ENCODE measurements around the gene LPIN1. TPM values are rescaled to one million over a fixed set of nuclear protein-coding genes. Genes with fewer than 3 reads are reported as not detected.

LPIN1 gene
- total RNA-seq, 1 experiment from 2014 or later: 13.5 TPM

DNA sequence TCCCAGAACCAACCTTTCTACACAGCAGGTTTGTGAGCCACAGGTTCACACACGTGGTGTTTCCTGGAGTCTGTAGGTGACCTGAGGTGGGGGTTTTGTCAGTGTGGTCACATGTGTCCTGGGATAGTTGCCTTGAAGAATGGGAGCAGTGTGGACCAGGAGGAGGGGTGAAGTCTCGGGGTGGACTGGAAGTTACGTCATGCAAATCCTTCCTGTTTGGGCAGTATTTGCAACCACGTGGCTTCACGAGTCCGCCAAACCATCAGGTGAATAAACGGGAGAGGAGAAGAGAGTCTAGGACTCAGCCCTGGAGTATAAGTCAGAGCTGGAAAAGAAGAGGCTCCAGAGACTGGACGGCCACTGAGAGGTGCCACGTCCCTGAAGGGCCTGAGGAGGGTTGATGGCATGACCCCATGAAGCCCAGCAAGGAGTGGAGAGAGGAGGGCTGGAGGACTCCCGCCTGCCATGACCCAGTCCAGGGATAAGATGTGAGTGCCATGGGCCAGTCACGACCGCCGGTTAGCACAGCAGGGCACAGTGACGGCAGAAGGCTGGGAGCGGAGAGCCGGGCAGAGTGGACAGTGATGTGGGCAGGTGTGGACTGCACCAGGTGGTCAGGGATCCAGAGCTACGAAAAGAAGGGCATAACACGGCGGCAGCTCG lies 16.5 kb downstream of the LPIN1 start:
- DNase-seq (ENCODE audit: low read depth): no peak

DNA sequence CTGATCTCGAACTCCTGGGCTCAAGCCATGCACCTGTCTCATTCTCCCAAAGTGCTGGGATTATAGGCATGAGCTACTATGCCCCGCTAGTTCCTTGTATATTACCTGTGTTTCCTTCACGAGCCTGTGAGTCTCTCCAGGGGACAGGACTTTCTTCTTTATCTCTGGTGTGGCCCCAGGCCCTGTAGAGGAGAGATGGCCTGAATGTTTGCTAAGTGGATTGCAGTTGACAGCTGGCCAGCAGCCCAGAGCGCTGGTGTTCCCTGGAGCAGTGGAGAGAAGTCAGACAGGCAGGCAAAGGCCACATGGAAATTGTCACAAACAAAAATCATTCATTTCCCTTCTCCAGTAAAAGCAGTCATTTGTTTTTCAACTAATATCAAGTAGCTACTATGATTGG lies 17.9 kb downstream of the LPIN1 start:
- no peak for DNase-seq (ENCODE audit: low read depth)

GRCh38 chr2:11764920-11765319 lies 18.5 kb downstream of the LPIN1 start:
- no peak for DNase-seq (ENCODE audit: low read depth)

- DNase-seq (ENCODE audit: low read depth): no peak
Observed at GRCh38 chr2:11765501-11765900, 19.1 kb downstream of the LPIN1 start.

DNA sequence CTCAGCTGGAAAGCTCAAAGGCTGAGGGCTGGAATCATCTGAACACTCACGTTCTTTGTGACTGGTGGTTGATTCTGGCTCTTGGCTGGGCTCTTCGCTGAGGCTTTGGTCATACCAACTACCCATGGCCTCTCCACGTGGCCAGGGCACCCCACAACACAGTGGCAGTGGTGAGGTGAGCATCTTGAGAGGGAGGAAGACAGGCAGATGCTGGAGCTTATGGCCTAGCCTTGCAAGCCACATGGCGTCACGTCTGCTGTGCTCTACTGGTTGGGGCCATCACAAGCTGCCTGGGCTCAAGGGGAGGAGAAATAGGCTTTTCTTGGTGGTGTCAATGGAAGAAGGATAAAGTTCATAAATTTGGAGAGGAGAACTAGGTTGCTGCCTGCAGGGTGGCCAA lies 19.6 kb downstream of the LPIN1 start:
- DNase-seq (ENCODE audit: low read depth): no peak

DNA sequence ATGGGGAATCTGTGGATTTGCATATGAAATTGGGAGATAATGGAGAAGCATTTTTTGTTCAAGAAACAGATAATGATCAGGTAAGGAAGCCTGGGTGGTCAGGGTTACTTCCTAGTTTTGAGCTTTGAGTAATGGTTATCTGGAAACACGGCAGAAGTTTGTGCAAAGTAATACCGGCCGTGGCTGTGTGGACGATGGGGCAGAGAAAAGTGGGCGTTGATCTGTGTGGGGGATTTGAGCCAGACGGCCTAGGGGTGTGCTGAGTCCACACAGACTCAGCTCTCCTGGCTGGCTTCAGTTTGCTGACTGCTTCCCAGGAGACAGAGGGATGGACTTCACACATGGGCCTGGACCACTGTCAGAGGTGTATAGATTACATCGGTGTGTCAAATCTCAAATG lies 21.3 kb downstream of the LPIN1 start:
- DNase-seq (ENCODE audit: low read depth): no peak

DNA sequence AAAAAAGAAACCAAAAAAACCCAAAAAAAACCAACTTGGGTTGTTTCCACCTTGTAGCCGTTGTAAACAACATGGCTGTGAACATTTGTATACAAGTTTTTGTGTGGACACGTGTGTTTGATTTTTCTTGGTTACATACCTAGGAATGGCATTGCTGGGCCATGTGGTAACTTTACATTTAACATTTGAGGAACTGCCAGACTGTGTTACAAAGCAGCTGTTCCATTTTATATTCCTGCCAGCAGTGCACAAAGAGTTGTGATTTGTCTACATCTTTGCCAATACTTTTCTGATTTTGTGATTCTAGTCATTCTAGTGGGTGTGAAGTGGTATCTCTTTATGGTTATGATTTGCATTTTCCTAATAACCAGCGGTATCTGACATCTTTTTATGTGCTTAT lies 22.5 kb downstream of the LPIN1 start:
- no peak for DNase-seq (ENCODE audit: low read depth)

DNA sequence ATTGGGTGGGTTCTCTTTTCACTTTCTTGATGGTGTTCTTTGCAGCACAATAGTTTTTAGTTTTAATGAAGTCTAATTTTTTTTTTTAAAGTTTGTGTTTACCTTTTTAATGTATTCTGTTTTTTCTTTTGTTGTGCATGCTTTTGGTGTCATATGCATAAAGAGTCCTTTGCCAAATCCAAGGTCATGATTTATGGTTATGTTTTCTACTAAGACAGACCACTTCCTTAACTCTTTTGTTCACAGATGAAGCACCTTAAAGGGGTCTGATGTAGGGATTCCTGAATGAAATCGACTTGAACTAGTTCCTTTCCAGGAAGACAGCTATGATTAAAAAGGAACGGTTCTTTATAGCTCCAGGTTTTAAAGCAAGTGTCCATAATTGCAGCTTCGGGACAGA lies 23.1 kb downstream of the LPIN1 start:
- DNase-seq (ENCODE audit: low read depth): no peak

- DNase-seq (ENCODE audit: low read depth): no peak
Observed at GRCh38 chr2:11770531-11771188, 24.2 kb downstream of the LPIN1 start.

DNA sequence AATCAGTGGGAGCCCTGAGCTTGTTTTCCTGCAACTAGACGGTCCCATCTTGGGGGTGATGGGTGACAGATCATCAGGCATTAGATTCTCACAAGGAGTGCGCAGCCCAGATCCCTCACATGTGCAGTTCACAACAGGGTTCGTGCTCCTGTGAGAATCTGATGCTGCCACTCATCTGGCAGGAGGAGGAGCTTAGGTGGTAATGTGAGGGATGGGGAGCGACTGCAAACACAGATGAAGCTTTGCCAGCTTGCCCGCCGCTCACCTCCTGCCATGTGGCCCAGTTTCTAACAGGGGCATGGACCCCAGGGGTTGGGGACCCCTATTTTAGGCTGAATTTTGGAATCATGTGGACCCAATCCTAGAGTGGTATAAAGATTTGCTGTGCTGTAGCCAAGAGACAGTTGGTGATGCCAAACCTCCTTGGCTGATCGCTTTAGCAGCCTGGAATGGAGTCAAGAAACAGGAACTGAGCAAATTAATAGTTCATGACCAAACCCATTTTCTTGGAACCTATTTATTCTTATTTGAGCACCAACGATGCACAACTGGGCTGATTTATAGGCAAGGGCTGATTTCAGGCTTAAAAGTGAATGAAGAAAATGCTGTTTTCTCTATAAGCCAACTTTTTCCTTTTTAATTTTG lies 25.7 kb downstream of the LPIN1 start:
- DNase-seq (ENCODE audit: low read depth): no peak

- DNase-seq (ENCODE audit: low read depth): no peak
Observed at GRCh38 chr2:11773111-11773510, 26.7 kb downstream of the LPIN1 start.

DNA sequence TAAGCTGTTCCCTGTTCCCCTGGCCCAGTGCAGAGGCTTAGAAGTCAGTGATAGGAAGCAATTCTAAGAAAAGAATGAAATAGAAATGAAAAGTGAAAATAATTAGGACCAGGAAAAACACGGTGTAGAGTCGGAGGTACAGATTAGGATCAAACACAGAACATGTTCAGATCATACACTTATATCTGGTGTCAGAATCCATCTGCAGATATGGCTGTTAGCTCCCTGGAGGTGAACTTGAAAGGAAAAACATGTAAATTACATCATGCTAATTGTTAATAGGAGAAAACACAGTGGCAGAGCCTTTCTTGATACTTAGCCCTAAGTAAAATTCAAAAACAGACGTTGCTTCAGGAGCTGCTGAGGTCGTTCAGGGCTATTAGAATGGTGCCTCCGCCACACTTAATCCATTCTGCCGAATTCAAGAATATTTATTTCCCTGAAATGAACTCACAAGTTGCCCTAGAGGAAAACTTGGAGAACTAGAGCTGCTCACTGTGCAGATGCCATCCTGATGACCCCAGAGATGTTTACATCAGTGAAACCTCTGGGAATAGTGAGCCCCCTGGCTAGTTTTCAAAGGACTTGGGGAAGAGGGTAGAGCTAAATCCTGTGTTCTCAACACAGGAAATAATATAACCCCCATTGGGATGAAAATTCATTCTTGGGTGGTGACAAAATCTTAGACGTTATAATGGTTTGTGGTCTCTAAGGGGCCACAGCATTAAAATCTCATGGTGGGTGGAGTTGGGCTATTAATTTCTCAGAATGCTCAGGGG lies 27.5 kb downstream of the LPIN1 start:
- DNase-seq (ENCODE audit: low read depth): no peak

- no peak for DNase-seq (ENCODE audit: low read depth)
Observed at GRCh38 chr2:11774600-11774999, 28.2 kb downstream of the LPIN1 start.

GRCh38 chr2:11775384-11775783 lies 29.0 kb downstream of the LPIN1 start:
- peak; percentile 25 for DNase-seq (ENCODE audit: low read depth)

- DNase-seq (ENCODE audit: low read depth): no peak
Observed at GRCh38 chr2:11777066-11777782, 30.8 kb downstream of the LPIN1 start.

GRCh38 chr2:11777886-11778415 lies 31.5 kb downstream of the LPIN1 start:
- no peak for DNase-seq (ENCODE audit: low read depth)

DNA sequence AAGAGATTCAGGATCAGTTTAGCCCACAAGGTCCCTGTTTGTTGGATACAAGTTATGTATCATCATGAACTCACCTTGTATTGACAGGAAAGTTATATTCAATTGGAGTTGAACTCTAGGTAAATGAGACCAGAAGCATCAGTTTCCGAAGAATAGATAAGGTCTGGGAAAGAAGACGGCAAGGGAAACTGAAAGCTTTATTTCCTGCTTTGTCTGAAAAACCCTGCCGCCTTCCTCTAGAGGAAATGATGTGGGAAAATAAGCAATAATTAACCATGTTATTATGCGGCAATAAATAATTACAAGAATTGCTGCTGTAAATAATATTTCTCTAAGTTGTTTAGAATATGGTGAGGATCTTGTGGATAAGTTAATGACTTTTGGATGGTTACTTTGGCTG lies 32.0 kb downstream of the LPIN1 start:
- DNase-seq (ENCODE audit: low read depth): no peak

DNA sequence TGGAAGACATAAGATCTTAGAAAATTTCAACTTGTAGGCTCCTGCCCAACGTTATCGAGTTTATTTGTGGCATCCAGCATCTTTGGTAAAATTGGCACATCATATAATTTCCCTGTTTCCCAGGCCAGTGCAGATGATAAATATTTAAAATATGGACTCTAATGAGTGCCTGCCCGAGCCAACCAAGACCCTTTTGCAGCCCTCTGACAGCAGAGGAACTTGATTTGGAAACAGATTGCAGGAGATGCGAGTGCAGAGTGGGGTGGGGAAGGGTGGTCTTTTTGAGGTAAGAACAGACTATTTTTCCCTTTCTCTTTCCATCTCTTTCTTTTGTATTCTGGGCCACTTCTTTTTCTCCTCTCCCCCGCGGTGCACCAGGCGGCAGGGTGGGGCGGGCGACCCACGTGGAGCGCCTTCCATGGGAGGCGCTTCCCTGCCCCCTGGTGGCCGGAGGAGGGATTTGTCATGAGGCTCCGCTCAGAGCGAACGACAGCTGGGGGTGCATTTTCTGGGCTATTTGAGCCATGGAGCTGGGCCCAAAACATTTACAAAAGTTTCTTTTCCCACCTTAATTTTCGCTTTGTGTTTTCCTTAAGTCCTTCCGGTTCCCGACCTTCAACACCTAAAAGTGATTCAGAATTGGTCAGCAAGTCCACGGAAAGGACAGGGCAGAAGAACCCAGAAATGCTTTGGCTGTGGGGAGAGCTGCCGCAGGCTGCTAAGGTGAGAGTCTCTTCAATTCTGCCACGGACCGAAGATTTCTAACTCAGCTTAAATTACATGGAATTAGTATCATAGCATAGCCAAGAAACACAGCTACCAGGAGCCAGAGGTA lies 32.7 kb downstream of the LPIN1 start:
- DNase-seq (ENCODE audit: low read depth): peak; percentile 80

- DNase-seq (ENCODE audit: low read depth): no peak
Observed at GRCh38 chr2:11781602-11782001, 35.2 kb downstream of the LPIN1 start.

DNA sequence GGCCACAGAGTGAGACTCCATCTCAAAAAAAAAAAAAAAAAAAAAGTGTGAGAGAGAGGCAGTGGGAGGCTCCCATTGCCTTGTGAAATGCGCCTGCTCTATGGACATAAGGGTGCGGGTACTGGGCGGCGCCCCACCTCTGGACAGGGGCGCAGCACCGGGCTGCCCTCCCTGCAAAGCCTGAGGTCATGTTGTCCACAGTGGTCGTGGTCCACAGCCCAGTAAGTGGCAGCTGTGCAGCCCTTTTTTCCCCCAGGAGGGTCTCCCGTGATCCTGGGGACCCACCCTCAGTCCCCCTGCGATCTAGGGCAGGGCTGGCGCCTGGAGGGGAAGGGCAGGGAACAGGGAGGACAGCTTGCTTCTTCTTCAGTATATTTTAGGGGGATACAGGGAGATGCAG lies 37.8 kb downstream of the LPIN1 start:
- no peak for DNase-seq (ENCODE audit: low read depth)

Measured in Daoy (cell line).